Hypothalamus (tissue), 51 donors: ENCODE data around the gene REEP1.

ENCODE experiments used
- DNase-seq, 51 donors: peaks; one replicate each; lab custom pipeline; 2025; lab: John Stamatoyannopoulos, UW

Gene REEP1

GRCh38 chr2:86285571-86285970 lies 51.9 kb downstream of the REEP1 start:
- no peak for DNase-seq

- no peak for DNase-seq
Observed at GRCh38 chr2:86284987-86285386, 52.4 kb downstream of the REEP1 start.

- no peak for DNase-seq
Observed at GRCh38 chr2:86284401-86284841, 53.0 kb downstream of the REEP1 start.

- no peak for DNase-seq
Observed at GRCh38 chr2:86283411-86284030, 53.9 kb downstream of the REEP1 start.

GRCh38 chr2:86281066-86281700 lies 56.2 kb downstream of the REEP1 start:
- no peak for DNase-seq

DNA sequence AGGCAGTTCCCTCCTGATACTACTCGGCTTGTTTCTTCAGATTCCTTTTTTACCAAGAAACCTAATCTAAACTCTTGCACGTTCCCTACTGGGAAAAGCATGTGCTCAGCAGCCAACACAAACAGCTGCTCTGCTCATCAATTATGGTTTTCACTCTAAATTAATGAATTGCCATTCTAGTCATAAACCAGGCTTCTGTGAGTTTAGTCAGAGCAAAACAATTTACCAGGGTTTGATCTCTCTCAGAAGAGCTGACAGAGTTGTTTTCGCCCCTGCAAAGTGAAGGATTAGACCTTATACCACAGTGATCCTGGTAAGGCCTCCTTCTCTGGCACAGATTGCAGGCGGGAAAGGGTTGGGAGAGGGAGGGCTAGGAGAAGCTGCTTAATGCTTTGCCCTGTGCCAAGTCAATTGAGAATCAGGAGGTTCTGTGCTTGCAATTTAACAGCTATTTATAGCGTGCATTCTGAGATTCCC lies 57.2 kb downstream of the REEP1 start:
- peak in 1 of 51 donors; percentile 17 for DNase-seq

- no peak for DNase-seq
Observed at GRCh38 chr2:86275962-86276361, 61.5 kb downstream of the REEP1 start.

GRCh38 chr2:86275384-86275799 lies 62.0 kb downstream of the REEP1 start:
- DNase-seq = no peak

DNA sequence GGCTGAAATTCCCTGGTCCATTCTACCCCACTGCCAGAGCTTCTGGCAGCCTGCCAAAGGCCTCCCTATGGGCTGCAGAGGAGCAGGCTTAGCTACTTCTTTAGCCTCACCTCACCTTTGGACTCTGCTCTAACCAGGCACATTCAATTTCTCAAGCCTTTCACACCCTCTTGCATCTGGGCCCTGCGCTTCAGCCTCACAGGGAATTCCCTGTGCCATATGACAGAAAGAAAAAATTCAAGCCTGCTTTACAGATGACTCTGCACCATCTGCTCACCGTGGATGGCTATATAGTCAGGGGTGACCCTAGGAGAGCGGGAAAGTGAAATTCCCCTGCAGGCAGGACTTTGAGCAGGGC lies 62.5 kb downstream of the REEP1 start:
- DNase-seq = peak in 6 of 51 donors; percentile 6 to 24 (median 18)

- no peak for DNase-seq
Observed at GRCh38 chr2:86274265-86274917, 63.0 kb downstream of the REEP1 start.

DNA sequence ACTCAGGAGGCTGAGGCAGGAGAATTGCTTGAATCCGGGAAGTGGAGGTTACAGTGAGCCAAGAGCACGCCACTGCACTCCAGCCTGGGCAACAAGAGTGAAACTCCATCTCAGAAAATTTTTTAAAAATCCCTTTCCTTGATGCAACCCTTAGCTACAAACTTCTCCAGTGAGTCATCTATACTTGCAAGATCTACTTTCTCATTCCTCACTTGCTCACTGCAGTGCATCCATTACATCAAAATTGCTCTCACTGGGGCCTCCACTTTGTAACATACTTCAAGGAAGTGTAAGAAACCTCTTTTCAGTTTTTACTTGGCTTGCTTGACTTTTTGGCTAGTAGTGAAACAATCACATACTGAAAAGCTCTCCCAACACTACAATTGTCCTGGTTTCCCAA lies 65.3 kb downstream of the REEP1 start:
- DNase-seq = no peak

DNA sequence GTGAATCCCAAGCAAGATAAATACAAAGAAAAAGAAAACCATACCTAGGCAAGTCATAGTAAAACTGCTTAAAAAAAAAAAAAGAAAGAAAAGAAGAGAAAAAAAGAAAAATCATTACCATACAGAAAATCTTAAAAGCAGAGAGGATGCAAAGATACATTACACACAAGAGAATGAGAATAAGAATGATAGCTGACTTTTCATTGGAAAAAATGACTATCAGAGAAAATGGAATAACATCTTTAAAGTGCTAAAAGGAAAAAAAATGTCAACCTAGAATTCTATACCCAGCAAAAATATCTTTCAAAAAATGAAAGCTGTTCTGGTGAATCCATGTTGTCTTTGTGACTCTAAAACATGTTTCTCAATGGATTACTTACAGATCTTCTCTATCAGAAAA lies 66.2 kb downstream of the REEP1 start:
- DNase-seq = no peak

DNA sequence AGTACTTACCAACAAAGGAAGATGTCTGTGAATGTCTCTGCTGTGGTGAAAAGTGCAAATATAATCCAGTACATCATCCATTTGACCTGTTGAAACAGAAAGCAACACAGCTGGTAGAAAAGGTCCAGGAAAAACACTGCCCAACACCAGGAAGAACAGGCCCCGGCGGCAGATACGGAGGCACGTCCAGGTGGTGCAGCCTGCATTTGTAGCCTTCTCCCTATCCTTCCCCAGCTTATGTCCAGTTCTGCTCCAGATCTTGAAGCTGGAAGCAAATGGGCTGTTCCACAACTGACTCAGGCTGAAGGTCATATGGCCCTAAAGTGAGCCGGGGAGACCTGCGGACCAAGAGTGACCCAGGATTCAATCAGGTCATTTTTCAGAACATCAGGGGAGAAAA lies 73.5 kb downstream of the REEP1 start:
- no peak for DNase-seq

DNA sequence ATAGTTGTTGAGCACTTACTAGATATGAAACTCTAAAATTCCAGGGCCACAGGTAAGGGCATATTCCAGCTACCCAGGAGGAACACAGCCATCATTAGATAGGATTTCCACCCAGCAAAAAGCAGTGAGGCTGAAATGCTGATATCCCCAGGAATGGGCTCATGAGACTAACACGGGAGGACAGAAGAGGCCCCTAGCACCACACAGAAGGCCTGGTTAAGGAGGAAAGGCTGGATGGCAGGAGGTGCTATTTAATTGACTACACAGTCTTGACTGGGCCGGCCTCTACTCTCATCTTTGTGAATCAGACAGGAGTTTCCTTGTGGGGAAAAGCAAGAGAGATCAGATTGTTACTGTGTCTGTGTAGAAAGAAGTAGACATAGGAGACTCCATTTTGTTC lies 76.4 kb downstream of the REEP1 start:
- no peak for DNase-seq

DNA sequence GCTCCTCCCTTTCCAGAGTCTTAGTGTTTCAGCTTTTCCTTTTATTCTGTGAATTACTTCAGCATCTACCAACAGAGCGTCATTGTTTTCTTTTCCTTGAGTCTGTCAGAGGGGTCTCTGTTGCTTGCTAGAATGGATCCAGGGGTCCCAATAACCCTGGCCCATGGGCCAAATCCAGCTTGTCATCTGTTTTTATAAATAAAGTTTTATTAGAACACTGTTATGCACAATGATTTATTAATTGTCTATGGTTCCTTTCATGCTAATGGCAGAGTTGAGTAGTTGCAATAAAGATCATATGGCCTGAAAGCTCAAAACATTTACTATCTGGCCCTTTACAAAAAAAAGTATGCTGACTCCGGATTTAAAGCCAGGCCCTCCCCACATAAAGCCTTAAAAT lies 79.3 kb downstream of the REEP1 start:
- no peak for DNase-seq

DNA sequence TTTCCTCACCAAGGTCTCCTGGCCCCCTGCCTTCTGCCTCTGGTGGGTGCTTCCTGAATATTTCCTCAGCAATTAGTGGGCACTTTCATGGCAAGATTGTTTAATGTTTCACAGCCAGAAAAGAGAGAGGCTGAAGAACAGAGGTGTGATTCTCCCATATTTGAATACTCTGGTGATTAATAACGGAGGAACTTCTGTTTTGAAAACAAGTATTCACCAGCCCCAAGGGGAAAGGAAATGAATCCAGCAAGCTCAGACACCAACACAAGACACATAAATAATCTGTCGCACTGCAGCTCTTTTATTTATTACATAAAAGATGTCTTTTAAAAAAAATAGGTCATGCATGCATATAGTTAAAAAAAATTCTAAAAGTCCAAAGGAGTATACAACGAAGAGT lies 80.4 kb downstream of the REEP1 start:
- DNase-seq = no peak

GRCh38 chr2:86256300-86256699 lies 81.1 kb downstream of the REEP1 start:
- DNase-seq = no peak

- peak in 10 of 51 donors; percentile 9 to 48 (median 22) for DNase-seq
Observed at GRCh38 chr2:86254576-86255538, 82.6 kb downstream of the REEP1 start.

DNA sequence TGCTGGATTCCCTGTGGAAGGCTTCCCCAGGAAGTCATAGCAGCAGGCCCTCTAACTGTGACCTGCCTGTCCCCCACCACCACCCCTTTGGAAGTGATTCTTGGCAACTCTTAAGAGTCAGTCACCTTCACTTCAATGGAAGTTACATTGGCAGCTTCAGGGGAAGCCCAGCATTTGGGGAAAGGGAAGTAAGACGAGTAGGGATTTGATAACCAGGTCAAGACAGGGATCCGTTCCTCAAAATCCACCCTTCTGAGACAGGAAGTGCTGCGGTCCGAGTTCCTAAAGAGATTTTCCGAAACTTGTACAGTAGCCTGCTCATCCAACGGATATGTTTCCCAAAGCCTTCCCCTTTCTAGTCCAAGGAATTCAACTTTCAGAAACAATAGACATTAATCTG lies 84.0 kb downstream of the REEP1 start:
- DNase-seq = no peak

- DNase-seq = peak in 2 of 51 donors; percentile 10 to 11
Observed at GRCh38 chr2:86251840-86252266, 85.6 kb downstream of the REEP1 start.
